OCI-LY7 (cell line): ENCODE measurements around the gene OR10K1. TPM values are rescaled to one million over a fixed set of nuclear protein-coding genes. Genes with fewer than 3 reads are reported as not detected.

Experiments
- BruUV-seq: library from RNA; stranded (reverse); fragments of 400-500 nt; replicated peaks from 2 replicates; lab custom pipeline; 2021; lab: Mats Ljungman, UMichigan
- CTCF ChIA-PET: fragments of 300-600 bp; sonication (Branson Sonifier 250); formaldehyde crosslinking; loops from one replicate; lab custom pipeline; 2022; ENCODE audit warnings: antibody characterized with exemption; ENCODE audit not compliant: unreplicated experiment; lab: Charles Lee
- POLR2A ChIA-PET: fragments of 300-600 bp; sonication (Branson Sonifier 250); formaldehyde crosslinking; loops from one replicate; lab custom pipeline; 2022; ENCODE audit warnings: antibody characterized with exemption; lab: Charles Lee
- DNase-seq: peaks from one replicate; pipeline ENCODE4 v3.0.0-alpha.2; 2015; ENCODE audit warnings: low spot score
- H2AFZ ChIP-seq: fragments of 200-600 bp; sonication (generic), shearing (Covaris generic); 2 replicates; pipeline ENCODE4 v1.6.1; 2014; ENCODE audit warnings: mild to moderate bottlenecking, antibody characterized with exemption, low read length, moderate library complexity
- H3K27ac ChIP-seq: fragments of 200-600 bp; sonication (generic); 2 replicates; pipeline ENCODE4 v1.5.1; 2014; ENCODE audit warnings: mixed run types, low read depth, mild to moderate bottlenecking, moderate library complexity, low read length, inconsistent platforms; ENCODE audit not compliant: poor library complexity, severe bottlenecking
- H3K36me3 ChIP-seq: fragments of 200-600 bp; sonication (generic); 2 replicates; pipeline ENCODE4 v1.6.1; 2014; ENCODE audit warnings: mild to moderate bottlenecking, antibody characterized with exemption, low read length, moderate library complexity, mixed read lengths; ENCODE audit not compliant: insufficient read depth
- H3K4me1 ChIP-seq: fragments of 200-600 bp; sonication (generic); 2 replicates; pipeline ENCODE4 v1.5.1; 2014; ENCODE audit warnings: mild to moderate bottlenecking, low read length; ENCODE audit not compliant: insufficient read depth, poor library complexity, severe bottlenecking
- H3K4me2 ChIP-seq: fragments of 200-600 bp; sonication (generic); 2 replicates; pipeline ENCODE4 v1.6.1; 2014; ENCODE audit warnings: mild to moderate bottlenecking, low read length
- H3K4me3 ChIP-seq: fragments of 200-600 bp; sonication (generic); 2 replicates; pipeline ENCODE4 v1.5.1; 2014; ENCODE audit warnings: mild to moderate bottlenecking, low read depth, low read length; ENCODE audit not compliant: poor library complexity, severe bottlenecking
- H3K79me2 ChIP-seq: fragments of 200-600 bp; sonication (generic); 2 replicates; pipeline ENCODE4 v1.6.1; 2016; ENCODE audit warnings: low read depth, mild to moderate bottlenecking, low read length, moderate library complexity, mixed read lengths; ENCODE audit not compliant: insufficient read depth
- H3K9me2 ChIP-seq: fragments of 200-600 bp; sonication (generic); 2 replicates; pipeline ENCODE4 v1.6.1; 2016; ENCODE audit warnings: mild to moderate bottlenecking, low read length, mixed read lengths; ENCODE audit not compliant: insufficient read depth
- H3K9me3 ChIP-seq: fragments of 200-600 bp; sonication (generic); 2 replicates; pipeline ENCODE4 v1.6.1; 2014; ENCODE audit warnings: mild to moderate bottlenecking, mixed run types, low read length, mixed read lengths
- H4K20me1 ChIP-seq: fragments of 200-600 bp; sonication (generic); 2 replicates; pipeline ENCODE4 v1.6.1; 2014; ENCODE audit warnings: mild to moderate bottlenecking, antibody characterized with exemption, low read length, moderate library complexity, mixed read lengths; ENCODE audit not compliant: insufficient read depth
- CTCF ChIP-seq: fragments of 200-600 bp; sonication (generic); conservative IDR thresholded peaks from 2 replicates; pipeline ENCODE4 v1.5.1; 2014; ENCODE audit warnings: mild to moderate bottlenecking, antibody characterized with exemption, low read length, moderate library complexity, mixed read lengths
- EZH2phosphoT487 ChIP-seq: fragments of 200-600 bp; sonication (generic); IDR thresholded peaks from 2 replicates; pipeline ENCODE4 v1.6.1; 2018; ENCODE audit warnings: low read depth, borderline replicate concordance, mild to moderate bottlenecking, mixed run types, antibody characterized with exemption, low read length, moderate library complexity, mixed read lengths
- intact Hi-C: fragments of 100-400 bp; cut with micrococcal nuclease; formaldehyde crosslinking; loops from one replicate; pipeline ENCODE4 v1.10.0; 2022; ENCODE audit not compliant: unreplicated experiment
- total RNA-seq, 2 experiments: library from RNA; depleted of rRNA in 1 of 2; stranded (reverse); fragments of >200 nt in 1 of 2; shearing (Covaris generic) in 1 of 2; gene quantifications; 2 replicates each; pipeline ENCODE4 v1.2.3, GENCODE V29; 2014 to 2022

OR10K1 gene
- total RNA-seq, 2 experiments from 2014 or later = not detected

GRCh38 chr1:158417586-158417985 is 44.0 kb upstream of the OR10K1 start:
- BruUV-seq = no TSS peak
- no peaks in the 10 kb centered on the region for H3K4me1 ChIP-seq
- H3K4me2 ChIP-seq = no peak overlapping the region
- no peak overlapping the region for H3K27ac ChIP-seq
- H4K20me1 ChIP-seq = no peaks in the 10 kb centered on the region
- ChIA-PET CTCF (no interaction called here), POLR2A (interaction anchor here (0.6 to 0.7 kb wide), 2 partner anchors 66 to 152 kb away, joined by 3 read pairs; no protein-coding TSS in a partner anchor)
- DNase-seq = no peak
- H3K4me3 ChIP-seq = no peak overlapping the region
- TF ChIP-seq CTCF (no peak), EZH2phosphoT487 (no peak)
- H2AFZ ChIP-seq = no peak overlapping the region
- intact Hi-C loops = no loop called here
- no peaks in the 10 kb centered on the region for H3K9me2 ChIP-seq
- H3K9me3 ChIP-seq = no peaks in the 10 kb centered on the region
- no peaks in the 10 kb centered on the region for H3K79me2 ChIP-seq
- H3K36me3 ChIP-seq = no peaks in the 10 kb centered on the region

GRCh38 chr1:158422212-158422611 is 39.4 kb upstream of the OR10K1 start:
- DNase-seq = no peak
- H3K79me2 ChIP-seq = no peaks in the 10 kb centered on the region
- no peak overlapping the region for H3K4me2 ChIP-seq
- ChIA-PET CTCF (no interaction called here), POLR2A (no interaction called here)
- H3K9me3 ChIP-seq = no peaks in the 10 kb centered on the region
- no peak overlapping the region for H3K4me3 ChIP-seq
- BruUV-seq = no TSS peak
- no peaks in the 10 kb centered on the region for H3K9me2 ChIP-seq
- H2AFZ ChIP-seq = no peak overlapping the region
- no peak overlapping the region for H3K27ac ChIP-seq
- no peaks in the 10 kb centered on the region for H4K20me1 ChIP-seq
- TF ChIP-seq EZH2phosphoT487 (no peak), CTCF (no peak)
- intact Hi-C loops = no loop called here
- H3K4me1 ChIP-seq = no peaks in the 10 kb centered on the region
- H3K36me3 ChIP-seq = no peaks in the 10 kb centered on the region

GRCh38 chr1:158425027-158425426 is 36.6 kb upstream of the OR10K1 start:
- no peaks in the 10 kb centered on the region for H4K20me1 ChIP-seq
- H3K9me2 ChIP-seq = no peaks in the 10 kb centered on the region
- TF ChIP-seq CTCF (no peak), EZH2phosphoT487 (no peak)
- no peaks in the 10 kb centered on the region for H3K36me3 ChIP-seq
- intact Hi-C loops = no loop called here
- no peak overlapping the region for H2AFZ ChIP-seq
- H3K27ac ChIP-seq = no peak overlapping the region
- POLR2A ChIA-PET = interaction anchor here (0.6 kb wide), 1 partner anchor 9 kb away, joined by 3 read pairs; no protein-coding TSS in a partner anchor
- H3K4me3 ChIP-seq = no peak overlapping the region
- H3K4me1 ChIP-seq = no peaks in the 10 kb centered on the region
- no TSS peak for BruUV-seq
- no peaks in the 10 kb centered on the region for H3K9me3 ChIP-seq
- DNase-seq = no peak
- H3K79me2 ChIP-seq = no peaks in the 10 kb centered on the region
- no peak overlapping the region for H3K4me2 ChIP-seq
- CTCF ChIA-PET = no interaction called here
